HFFc6 (cell line): ENCODE measurements around the gene SAFB. TPM values are rescaled to one million over a fixed set of nuclear protein-coding genes. Genes with fewer than 3 reads are reported as not detected.
A peak's percentile ranks its signal among the peaks of the same experiment; 100 is the strongest.

Source experiments
- DNase-seq: peaks from one replicate; pipeline ENCODE4 v3.0.0-alpha.2; 2018
- H3K27ac Mint-ChIP-seq: 2 replicates; pipeline ENCODE4 v1.8.0; 2020; ENCODE audit warnings: mild to moderate bottlenecking, mixed read lengths
- H3K27me3 Mint-ChIP-seq: 2 replicates; pipeline ENCODE4 v1.8.0; 2021; ENCODE audit warnings: mild to moderate bottlenecking, moderate library complexity, mixed read lengths; ENCODE audit not compliant: insufficient read depth
- H3K36me3 Mint-ChIP-seq: 2 replicates; pipeline ENCODE4 v1.8.0; 2021; ENCODE audit warnings: low read depth, mixed read lengths
- H3K4me1 Mint-ChIP-seq: 2 replicates; pipeline ENCODE4 v1.8.0; 2020; ENCODE audit warnings: low read depth, mixed read lengths
- H3K4me3 Mint-ChIP-seq: 2 replicates; pipeline ENCODE4 v1.8.0; 2020; ENCODE audit warnings: mild to moderate bottlenecking, moderate library complexity, mixed read lengths
- H3K9me3 Mint-ChIP-seq: 2 replicates; pipeline ENCODE4 v1.8.0; 2020; ENCODE audit warnings: mild to moderate bottlenecking, mixed read lengths
- total RNA-seq, 6 experiments: library from RNA; stranded (reverse); fragmentation: NEBNext Ultra II Directional; extraction: Animal tissue kit (Norgen Biotek cat#: 25700); gene quantifications; 2 replicates in 1 of 6; 3 replicates in 5 of 6; pipeline ENCODE4 v1.2.3, GENCODE V29; 2021
- TF ChIP-seq, protein P1 (sequence below): fragments of 200-600 bp; sonication (generic); IDR thresholded peaks from 2 replicates; pipeline ENCODE4 v1.5.0; 2021; ENCODE audit warnings: antibody characterized with exemption, mild to moderate bottlenecking

The SAFB gene
- total RNA-seq, 6 experiments from 2014 or later = 41.7 to 53.6 (median 49.3) TPM

DNA sequence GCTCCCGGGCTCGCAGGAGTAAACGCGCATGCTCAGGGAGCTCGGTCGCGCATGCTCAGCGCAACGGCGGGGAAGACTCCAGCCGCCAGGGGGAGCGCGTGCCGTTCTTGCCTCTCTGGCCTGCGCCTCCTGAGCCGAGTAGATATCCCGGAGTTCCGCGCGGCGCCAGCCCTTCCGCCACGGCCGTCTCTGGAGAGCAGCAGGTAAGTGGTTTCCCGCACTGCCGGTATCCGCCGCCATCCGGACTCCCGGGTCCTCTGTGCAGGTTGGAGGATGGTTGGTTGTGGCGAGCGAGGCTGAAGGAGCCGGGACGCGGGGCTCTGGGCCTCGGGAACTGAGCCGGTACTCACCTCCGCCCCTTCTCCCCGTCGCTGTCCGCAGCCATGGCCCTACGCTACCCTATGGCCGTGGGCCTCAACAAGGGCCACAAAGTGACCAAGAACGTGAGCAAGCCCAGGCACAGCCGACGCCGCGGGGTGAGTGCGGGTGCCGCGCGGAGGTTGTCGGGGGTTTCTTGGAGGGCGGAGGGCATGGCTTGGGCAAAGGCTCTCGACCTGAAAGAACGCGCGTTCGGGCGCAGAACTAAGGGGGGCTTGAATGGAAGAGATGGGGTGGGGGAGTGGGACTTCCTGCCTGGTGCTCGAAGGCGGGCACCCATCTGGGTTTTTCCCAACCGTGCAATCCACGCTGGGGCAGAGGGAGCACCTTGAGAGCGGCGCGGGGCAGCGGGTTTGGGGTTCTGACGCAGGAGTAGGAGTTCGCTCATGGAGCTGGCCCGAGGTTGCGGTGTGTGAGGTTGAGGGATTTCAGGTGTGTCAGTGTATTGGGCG lies 67.5 kb downstream of the SAFB start, which contains the start of gene RPL36:
Gene RPL36, plus strand, starts transcription at position 171 of the 830 bp plus-strand sequence. Its CDS starts 213 bp downstream, at position 384.
- Mint-ChIP-seq H3K4me1 (peaks cover 20% of the 10 kb centered on the region), H3K36me3 (peaks cover 26% of the 10 kb centered on the region), H3K27me3 (peaks cover 13% of the 10 kb centered on the region), H3K9me3 (no peaks in the 10 kb centered on the region), H3K27ac (peak within 1 kb of the TSS; percentile 95), H3K4me3 (peak within 1 kb of the TSS; percentile 99)
- TF ChIP-seq, protein P1, sequence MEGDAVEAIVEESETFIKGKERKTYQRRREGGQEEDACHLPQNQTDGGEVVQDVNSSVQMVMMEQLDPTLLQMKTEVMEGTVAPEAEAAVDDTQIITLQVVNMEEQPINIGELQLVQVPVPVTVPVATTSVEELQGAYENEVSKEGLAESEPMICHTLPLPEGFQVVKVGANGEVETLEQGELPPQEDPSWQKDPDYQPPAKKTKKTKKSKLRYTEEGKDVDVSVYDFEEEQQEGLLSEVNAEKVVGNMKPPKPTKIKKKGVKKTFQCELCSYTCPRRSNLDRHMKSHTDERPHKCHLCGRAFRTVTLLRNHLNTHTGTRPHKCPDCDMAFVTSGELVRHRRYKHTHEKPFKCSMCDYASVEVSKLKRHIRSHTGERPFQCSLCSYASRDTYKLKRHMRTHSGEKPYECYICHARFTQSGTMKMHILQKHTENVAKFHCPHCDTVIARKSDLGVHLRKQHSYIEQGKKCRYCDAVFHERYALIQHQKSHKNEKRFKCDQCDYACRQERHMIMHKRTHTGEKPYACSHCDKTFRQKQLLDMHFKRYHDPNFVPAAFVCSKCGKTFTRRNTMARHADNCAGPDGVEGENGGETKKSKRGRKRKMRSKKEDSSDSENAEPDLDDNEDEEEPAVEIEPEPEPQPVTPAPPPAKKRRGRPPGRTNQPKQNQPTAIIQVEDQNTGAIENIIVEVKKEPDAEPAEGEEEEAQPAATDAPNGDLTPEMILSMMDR = peak; percentile 96
- peak; percentile 94 for DNase-seq

DNA sequence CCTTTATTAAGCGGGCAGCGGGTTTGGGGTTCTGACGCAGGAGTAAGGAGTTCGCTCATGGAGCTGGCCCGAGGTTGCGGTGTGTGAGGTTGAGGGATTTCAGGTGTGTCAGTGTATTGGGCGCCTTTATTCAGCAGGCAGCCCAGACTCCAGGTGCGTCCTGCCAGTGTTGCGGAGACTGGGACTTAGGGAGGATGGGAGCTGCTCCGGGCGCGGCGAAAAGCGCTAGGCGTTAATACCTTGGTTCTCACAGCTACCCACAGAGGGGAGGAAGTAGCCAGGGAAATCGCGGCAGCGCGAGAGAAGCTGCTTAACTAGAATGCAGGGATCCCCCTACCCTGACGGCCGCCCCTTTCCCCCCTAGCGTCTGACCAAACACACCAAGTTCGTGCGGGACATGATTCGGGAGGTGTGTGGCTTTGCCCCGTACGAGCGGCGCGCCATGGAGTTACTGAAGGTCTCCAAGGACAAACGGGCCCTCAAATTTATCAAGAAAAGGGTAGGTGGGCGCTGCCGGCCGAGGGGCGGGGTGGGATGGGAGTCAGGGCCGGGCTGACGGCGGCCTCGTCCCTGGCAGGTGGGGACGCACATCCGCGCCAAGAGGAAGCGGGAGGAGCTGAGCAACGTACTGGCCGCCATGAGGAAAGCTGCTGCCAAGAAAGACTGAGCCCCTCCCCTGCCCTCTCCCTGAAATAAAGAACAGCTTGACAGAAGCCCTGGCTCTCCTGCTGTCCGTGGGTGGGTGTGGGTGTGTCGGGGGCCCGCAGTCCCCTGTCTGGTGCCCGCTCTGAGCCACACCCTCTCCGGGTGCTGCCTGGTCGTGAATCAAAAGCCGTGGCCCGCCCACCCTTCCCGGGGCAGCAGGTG lies 68.3 kb downstream of the SAFB start:
- no peak for DNase-seq
- Mint-ChIP-seq H3K27me3 (peaks cover 13% of the 10 kb centered on the region), H3K4me1 (peaks cover 20% of the 10 kb centered on the region), H3K4me3 (peak overlapping the region; percentile 99), H3K9me3 (no peaks in the 10 kb centered on the region), H3K36me3 (peaks cover 26% of the 10 kb centered on the region), H3K27ac (peak overlapping the region; percentile 95)
- TF ChIP-seq, protein P1 = no peak

GRCh38 chr19:5691822-5692722 lies 69.2 kb downstream of the SAFB start:
- no peak for DNase-seq
- H3K4me3 Mint-ChIP-seq = peak overlapping the region; percentile 99
- H3K9me3 Mint-ChIP-seq = no peaks in the 10 kb centered on the region
- H3K36me3 Mint-ChIP-seq = peaks cover 30% of the 10 kb centered on the region
- H3K4me1 Mint-ChIP-seq = peaks cover 16% of the 10 kb centered on the region
- TF ChIP-seq, protein P1 = no peak
- H3K27ac Mint-ChIP-seq = peak overlapping the region; percentile 69
- peaks cover 19% of the 10 kb centered on the region for H3K27me3 Mint-ChIP-seq

- Mint-ChIP-seq H3K4me3 (peak overlapping the region; percentile 99), H3K9me3 (no peaks in the 10 kb centered on the region), H3K36me3 (peaks cover 30% of the 10 kb centered on the region), H3K4me1 (peaks cover 16% of the 10 kb centered on the region), H3K27ac (peak overlapping the region; percentile 69), H3K27me3 (peaks cover 24% of the 10 kb centered on the region)
- no peak for DNase-seq
- TF ChIP-seq, protein P1 = no peak
These were observed 69.9 kb downstream of the SAFB start for GRCh38 chr19:5692723-5693194.
